T-helper 2 cell (primary cell): ENCODE results near the gene TRAF1.

ENCODE experiments used
- DNase-seq, 5 experiments: peaks; one replicate each; pipeline versions ENCODE4 v3.0.0 to v3.0.0-alpha.2; 2012 to 2022

Gene TRAF1

DNA sequence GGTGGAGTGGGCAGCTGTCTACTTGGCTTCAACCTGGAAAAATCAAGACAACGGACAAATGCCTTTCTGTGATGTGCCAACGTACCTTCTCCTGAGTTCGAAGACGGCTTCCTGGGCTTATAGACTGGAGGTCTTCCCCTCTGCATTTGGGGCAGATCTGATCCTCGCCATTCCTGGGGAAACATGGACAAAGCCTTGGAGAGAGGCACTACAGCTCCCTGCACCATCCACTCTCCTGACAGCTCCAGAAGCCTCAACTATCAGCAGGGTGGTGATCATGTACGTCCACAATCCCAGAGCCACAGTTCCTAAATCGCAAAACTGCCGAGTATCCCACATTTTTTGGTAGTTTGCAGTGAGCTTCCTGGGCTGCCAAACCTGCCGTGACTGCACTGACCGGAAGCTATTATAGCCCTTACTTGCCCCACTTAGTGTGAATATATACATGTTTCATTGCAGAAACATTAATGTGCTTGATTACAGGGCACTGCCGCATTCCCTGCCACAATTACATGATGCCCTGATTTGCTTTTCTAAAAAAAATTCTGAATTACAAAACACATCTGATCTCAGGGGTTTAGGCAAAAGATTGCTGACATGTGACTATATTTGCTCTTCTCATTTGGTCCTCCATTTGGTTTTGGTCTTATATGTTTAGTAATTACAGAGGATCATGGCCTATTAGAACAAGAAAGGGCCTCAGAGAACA, 2.8 kb downstream of the TRAF1 start:
- DNase-seq: no peak

DNA sequence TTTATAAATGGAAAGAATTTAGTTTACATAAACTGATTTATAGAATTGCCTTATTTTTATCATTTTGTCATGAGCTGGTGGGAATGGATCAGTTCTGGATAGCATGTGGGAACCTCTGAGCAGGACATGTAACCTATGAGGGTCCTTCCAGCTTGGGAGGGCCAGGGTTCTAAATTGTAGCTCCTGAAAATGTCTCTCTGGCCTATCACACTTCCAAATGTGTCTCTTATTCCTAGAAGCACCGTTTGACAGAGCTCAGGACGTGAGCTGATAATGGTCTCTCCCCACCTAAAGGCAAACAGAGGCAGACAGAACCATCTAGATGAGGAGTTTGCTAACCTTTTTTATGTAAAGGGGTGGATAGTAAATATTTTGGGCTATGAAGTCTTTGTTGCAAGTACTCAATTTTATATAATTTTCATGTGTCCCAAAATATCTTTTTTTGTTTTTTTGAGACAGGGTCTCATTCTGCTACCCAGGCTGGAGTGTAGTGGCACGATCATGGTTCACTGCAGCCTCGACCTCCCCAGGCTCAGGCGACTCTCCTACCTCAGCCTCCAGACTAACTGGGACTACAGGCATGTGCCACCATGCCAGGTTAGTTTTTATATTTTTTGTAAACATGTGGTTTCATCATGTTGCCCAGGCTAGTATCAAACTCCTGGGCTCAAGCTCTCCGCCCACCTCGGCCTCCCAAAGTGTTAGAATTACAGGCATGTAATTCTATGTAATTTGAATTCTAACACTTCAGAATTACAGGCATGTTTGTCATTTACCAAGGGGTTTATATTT, 4.0 kb downstream of the TRAF1 start:
- no peak for DNase-seq

DNA sequence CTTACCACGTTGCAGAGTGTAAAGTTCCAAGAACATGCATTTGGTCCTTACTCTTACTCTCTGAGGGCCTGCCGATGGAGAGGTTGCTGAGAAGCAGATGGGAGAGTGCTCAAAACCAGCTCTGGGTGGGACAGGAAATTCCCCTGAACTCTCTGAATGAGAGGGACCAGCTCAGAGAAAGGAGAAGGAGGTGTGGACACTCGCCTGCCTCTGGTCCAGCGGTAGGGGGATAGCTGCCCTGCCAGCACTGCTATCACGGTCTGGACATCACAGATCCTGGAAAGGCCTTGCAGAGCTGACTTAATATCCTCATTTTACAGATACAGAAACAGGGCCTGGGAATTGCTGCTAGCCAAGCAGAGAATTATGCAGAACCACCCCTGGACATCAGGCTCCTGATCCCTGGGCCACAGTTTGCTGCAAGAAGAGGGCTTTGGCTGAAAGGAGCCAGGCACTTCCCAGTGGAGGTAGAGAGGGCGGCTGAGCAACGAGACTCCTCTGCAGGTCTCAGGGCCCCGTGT, 4.9 kb downstream of the TRAF1 start:
- no peak for DNase-seq

DNA sequence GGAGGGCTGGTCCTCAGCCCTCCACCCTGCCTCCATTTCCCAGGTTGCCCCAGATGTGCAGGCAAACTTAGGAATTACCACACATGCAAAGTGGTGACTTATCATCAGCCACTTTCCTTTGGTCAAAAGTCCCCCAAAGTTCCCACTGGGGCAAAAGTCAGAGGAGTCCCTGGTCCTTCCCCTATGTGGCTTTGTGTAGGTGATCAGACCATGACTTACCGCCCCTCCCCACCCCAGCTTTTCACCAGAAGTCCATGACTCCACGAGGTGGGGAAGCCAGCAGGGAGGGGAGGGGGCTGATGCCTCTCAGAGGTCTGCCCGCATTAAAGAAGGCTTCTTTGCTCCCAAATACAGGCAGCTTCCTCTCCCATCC, 5.8 kb downstream of the TRAF1 start:
- no peak for DNase-seq

- DNase-seq: peak in 1 of 5 experiments; percentile 63
Observed at GRCh38 chr9:120919843-120920805, 6.5 kb downstream of the TRAF1 start.

DNA sequence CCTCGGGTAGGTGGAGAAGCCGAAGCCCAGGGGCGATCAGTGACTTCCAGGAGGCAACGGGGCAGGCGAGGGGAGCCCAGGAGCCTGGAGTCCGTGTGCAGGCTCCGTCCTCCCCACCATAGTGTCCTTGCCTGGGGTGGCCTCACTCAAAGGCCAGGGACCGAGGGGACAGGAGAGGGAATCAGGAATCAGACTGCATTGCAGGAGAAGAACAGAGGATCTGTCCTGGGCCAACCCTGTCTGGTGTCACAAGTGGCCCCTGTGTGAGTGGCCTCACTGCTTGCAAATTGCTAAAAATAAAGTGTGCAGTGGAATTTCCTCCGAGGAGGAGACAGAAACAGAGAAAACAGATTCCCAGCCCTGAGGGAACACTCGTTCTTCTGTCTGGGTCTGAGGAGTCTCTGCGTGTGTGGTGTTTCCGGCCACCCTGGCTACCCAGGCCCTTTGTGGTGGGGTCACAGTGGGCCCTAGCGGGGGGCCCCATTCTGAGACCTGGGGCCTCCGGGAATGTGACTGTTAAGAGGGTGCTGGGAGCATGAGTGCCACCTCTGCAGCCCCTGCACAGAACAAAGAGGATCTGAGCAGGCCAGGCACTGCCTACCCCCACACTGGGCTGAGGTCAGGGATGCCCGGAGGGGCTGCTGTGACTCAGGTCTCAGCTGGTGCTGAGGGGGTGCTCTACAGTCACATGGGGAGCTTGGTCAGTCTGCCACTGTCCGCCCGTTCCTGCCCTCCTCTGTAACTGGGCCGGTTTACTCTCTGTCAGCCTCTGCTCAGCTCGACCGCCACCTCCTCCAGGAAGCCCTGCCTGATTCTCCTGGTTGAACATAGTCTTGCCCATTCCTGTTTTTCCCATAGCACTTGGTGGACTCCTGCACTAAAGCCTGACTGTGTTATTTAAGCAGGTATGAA, 7.4 kb downstream of the TRAF1 start:
- DNase-seq: no peak

GRCh38 chr9:120917929-120918762, 8.4 kb downstream of the TRAF1 start:
- DNase-seq: no peak

DNA sequence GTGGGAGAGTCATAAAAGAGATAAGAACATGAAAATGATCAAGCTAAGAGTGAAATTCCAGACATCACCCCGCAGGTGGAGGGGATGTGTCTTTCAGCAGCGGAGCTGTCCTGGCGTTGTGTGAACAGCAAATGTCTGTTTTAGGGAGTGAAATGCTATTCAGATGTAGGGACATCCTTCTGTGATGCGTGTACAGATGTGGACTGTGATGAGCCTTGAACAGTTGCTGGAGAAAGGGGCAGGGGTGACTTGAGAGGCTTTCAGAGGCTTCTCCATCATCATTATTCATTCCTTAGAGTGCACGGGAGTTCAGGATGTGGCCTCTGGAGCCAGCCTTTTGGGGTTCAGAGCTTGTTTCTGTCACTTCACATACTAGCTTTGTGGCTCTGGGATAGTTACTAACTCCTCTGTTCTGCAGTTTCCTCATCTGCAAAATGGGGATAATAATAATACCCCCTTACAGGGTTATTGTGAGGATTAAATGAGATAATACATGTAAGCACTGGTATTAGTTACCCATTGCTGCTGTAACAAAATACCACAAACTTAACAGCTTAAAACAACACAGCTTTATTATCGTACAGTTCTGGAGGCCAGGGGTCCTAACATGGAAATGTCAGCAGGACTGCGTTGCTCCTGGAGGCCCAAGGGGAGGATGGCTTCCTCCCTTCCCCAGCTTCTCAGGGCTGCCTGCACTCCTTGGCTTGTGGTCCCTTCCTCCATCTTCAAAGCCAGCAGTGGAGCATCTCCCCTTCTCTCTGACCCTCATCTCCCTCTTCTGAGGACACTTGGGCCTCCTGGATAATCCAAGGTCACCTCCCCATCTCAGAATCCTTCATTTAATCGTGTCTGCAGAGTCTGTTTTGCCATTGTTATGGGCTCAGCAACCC, 9.4 kb downstream of the TRAF1 start:
- DNase-seq: no peak

GRCh38 chr9:120916588-120916987, 10.0 kb downstream of the TRAF1 start:
- DNase-seq: no peak

- peak in 3 of 5 experiments; percentile 38 to 82 (median 45) for DNase-seq
Observed at GRCh38 chr9:120915854-120916470, 10.6 kb downstream of the TRAF1 start.

- no peak for DNase-seq
Observed at GRCh38 chr9:120914953-120915352, 11.6 kb downstream of the TRAF1 start.

GRCh38 chr9:120914396-120914795, 12.2 kb downstream of the TRAF1 start:
- no peak for DNase-seq

GRCh38 chr9:120913647-120914264, 12.8 kb downstream of the TRAF1 start:
- DNase-seq: no peak

- DNase-seq: no peak
Observed at GRCh38 chr9:120912958-120913646, 13.5 kb downstream of the TRAF1 start.

DNA sequence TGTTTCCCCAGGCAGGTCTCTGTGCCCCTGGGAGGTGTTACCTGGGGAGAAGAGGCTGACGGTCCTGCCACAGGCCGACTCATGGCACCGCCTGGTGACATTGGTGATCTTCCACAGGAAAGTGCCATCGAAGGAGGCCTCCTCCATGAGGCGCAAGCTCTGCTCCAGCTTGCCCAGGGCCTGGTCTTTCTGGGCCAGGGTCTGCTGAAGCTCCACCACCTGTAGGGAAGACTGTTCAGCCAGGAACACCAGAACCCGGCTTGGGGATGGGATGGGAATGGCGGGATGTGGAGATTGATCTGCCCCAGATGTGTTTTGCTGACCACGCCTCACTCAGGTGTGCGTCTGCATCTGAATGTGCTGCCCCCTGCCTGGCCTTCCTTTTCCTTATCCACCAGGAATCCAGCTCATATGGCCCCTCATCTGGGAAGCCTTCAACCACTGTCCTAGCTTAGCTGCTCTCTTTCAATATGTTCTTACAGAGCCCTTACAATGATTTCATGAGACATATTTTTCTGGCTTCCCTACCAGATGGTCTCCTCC, 15.2 kb downstream of the TRAF1 start:
- no peak for DNase-seq

- DNase-seq: no peak
Observed at GRCh38 chr9:120910643-120911042, 16.0 kb downstream of the TRAF1 start.

GRCh38 chr9:120909904-120910303, 16.7 kb downstream of the TRAF1 start:
- DNase-seq: peak in 3 of 5 experiments; percentile 38 to 56 (median 55)
